HG03342 (cell line): ENCODE data around the gene SSNA1.

ENCODE experiments used
- ATAC-seq: cut with Tn5 transposase; IDR thresholded peaks from one replicate; pipeline ENCODE4 v1.9.1; 2021; ENCODE audit warnings: mild to moderate bottlenecking, moderate library complexity; ENCODE audit not compliant: unreplicated experiment

The SSNA1 gene, protein sequence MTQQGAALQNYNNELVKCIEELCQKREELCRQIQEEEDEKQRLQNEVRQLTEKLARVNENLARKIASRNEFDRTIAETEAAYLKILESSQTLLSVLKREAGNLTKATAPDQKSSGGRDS

DNA sequence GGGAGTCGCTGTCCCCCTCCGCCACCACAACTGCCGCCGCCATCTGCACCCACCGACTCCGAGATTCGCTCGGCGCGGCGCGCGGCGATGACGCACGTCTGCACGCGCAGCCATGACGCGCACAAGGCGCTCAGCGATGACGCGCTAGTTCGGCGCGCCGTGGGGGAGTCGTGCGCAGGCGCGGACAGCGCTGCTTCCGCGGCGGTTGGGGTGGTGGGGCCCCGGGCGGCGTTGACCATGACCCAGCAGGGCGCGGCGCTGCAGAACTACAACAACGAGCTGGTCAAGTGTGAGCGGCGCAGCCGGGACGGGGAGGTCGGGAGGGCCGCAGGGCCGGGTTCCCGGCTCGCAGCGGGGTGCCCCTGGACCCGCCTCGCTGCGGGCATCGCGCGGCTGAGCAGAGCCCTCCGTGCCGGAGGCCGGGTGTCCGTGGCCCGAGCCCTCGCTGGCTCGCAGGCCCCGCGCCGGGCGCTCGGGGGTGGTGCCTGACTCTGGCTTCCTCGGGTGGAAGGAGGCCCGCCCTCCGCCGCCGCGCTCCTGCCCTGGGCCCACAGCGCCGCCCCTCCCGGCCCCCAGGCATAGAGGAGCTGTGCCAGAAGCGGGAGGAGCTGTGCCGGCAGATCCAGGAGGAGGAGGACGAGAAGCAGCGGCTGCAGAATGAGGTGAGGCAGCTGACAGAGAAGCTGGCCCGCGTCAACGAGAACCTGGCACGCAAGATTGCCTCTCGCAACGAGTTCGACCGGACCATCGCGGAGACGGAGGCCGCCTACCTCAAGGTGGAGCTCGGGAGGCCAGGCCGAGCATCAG lies at the start of gene SSNA1, which contains the start of gene ANAPC2:
SSNA1 (plus strand) TSS at position 187 of the 807 bp plus-strand sequence; CDS start at position 238, 51 bp downstream.
ANAPC2 (minus strand) TSS at position 71 of the 807 bp plus-strand sequence; CDS start at position 43, 28 bp downstream.
- ATAC-seq = peak; percentile 78

DNA sequence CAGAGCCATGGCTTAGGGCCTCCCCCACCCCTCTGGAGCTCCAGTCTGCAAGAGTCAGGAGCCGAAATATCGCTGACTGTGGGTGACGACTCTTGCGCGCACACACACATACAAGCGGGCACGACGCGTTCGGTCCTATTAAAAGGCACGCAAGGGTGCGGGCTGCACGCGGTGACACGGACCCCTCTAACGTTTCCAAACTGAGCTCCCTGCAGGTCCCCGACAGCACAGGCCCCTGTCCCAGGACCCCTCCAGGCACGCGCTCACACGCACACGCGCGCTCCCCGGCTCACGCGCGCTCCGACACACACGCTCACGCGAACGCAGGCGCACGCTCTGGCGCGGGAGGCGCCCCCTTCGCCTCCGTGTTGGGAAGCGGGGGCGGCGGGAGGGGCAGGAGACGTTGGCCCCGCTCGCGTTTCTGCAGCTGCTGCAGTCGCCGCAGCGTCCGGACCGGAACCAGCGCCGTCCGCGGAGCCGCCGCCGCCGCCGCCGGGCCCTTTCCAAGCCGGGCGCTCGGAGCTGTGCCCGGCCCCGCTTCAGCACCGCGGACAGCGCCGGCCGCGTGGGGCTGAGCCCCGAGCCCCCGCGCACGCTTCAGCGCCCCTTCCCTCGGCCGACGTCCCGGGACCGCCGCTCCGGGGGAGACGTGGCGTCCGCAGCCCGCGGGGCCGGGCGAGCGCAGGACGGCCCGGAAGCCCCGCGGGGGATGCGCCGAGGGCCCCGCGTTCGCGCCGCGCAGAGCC lies 49.6 kb upstream of the SSNA1 start, which contains the start of gene GRIN1:
GRIN1 (plus strand) TSS at position 433 of the 746 bp plus-strand sequence. CDS start 333 bp downstream, outside the sequence.
- ATAC-seq = no peak

DNA sequence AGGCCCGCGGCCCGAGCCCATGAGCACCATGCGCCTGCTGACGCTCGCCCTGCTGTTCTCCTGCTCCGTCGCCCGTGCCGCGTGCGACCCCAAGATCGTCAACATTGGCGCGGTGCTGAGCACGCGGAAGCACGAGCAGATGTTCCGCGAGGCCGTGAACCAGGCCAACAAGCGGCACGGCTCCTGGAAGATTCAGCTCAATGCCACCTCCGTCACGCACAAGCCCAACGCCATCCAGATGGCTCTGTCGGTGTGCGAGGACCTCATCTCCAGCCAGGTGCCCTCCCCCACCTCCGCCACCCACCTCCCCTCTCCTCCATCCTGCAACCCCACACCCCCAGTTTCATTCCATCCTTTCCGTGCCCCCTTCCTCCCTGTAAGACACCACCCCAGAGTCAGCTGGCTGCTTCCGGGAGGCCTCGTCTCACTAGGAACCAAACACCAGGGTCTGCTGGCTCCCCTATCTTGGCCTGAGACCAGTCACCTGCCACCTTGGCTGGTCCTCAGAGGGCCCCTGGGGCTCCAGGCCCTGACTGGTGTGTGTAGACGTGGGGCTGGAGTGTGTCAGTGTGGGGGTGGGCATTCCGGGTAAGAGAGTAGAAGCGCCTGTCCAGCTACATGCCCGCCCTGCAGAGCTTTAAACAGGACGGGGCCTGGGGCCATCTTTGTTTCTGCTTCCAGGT lies 48.9 kb upstream of the SSNA1 start:
- ATAC-seq = no peak

DNA sequence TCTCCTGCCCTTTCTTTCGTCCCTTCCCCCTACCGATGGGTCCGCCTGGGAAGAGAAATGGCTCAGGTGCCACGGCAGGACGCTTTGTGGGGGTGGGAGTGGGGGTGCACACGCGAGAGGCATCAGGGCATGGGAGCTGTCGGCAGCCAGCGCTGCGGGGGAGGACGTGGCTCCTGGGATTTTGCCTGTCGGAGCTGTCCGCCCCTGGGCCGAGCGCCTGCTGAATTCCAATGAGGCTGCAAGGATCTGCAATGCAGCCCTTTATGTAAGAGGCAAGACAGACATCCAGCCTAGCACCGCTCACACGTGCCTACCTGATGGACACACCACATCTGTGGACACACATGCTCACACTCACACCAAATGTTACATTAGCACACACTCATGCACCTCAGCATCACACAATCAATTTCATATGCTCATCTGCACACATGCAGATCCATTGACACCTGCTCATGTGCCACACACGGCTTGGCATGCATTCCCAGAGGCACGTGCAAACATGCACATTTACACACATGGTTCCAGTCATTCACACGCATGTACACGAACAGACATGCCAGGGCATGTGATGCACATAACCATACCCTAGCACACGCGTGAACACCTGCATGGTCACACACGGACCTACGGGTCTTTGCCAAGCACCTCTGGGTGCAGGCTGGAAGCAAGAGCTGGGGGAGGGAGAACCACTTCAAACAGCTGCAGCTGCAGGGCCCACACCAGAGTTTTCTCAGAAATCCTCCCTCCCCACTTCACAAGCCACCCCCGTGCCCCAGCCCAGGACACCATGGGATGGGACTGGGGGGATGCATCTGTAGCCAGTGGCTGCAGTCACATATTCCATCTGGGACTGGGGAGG lies 48.1 kb upstream of the SSNA1 start:
- no peak for ATAC-seq

DNA sequence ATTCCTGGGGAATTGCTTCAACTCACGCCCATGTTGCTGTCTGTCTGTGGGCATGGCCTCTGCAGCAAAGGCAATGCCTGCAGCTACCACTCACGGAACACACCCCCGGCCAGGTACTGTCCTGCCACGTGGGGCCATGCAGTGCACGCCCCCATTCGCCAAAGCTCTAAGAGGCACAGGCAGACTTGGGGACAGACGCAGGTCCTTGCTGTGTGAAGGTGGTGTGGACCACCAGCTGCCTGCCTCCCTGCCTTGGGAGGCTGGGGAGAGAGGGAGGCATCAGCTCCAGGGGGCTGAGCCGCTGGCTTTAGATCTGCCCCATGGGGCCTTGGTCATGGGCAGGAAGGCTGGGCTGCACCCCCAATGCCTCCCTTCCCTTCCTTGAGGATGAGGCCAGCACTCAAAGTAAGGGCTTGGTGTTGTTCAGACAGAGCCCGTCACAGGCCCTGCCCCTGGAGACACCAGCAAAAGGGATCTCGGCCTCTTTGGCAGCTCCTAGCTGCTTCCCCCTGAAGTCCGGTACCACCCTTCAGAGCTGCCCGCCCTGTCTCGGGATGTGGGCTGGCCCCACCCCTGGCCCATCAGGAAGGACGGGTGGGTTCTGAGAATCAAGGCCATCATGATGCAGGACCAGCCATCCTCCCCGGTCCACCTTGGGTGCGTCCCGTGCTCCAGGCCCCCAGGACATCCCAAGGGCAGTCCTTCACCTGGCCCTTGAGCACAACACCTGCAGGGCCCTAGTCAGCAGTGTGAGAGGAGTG lies 47.2 kb upstream of the SSNA1 start:
- ATAC-seq = no peak

DNA sequence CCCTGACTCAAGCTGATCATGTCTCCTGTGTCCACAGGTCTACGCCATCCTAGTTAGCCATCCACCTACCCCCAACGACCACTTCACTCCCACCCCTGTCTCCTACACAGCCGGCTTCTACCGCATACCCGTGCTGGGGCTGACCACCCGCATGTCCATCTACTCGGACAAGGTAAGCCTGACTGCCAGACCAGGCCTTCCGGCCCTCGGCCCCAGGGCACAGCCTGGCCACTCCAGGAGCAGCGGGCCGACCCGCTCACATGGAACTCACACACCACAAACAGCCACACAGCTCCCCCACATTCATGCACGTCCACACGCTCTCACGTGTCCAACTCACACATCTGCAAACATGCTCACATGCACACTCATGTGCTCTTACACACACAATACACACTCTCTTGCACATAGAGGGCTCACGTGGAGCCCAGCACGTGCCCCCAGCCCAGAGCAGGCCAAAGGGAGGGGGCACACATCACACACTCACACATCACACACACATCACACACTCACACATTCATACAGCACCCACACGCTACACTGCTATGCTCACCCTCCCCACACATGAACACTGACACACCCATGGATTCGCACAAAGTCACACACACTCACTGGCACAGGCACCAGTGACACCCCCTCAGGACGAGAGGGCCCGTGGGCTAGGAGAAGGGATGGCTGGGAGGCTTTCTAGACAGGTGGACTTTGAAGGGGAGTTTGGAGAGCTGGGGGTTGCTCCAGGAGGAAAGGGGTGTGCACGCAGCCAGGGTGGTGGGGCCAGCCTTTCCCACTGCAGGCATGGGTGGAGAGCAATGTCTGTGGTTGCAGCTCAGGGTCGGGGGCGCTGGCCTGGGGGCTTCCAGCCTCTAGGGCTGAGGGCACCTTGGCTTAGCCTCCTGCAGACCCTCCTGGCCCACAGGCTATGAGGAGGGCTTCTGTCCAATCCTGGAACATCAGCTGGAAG lies 46.2 kb upstream of the SSNA1 start:
- ATAC-seq = no peak

DNA sequence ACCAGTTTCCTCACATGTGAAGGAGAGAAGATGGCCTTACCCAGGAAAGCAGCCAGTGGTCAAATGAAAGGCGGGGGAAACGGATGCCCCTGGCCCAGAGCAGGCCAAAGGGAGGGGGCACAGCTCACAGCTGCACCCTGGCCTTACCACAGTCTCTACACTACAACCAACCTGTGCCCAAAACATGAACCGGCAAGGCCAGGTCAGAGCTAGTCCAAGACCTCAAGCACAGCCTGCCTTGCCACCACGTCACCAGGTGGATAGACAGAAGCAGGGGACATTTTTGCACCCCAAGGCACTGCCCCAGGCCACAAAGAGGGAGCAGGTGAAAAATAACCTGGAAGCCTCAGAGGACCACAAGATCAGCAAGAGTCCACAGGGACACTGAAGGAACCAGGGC lies 45.0 kb upstream of the SSNA1 start:
- ATAC-seq = no peak

DNA sequence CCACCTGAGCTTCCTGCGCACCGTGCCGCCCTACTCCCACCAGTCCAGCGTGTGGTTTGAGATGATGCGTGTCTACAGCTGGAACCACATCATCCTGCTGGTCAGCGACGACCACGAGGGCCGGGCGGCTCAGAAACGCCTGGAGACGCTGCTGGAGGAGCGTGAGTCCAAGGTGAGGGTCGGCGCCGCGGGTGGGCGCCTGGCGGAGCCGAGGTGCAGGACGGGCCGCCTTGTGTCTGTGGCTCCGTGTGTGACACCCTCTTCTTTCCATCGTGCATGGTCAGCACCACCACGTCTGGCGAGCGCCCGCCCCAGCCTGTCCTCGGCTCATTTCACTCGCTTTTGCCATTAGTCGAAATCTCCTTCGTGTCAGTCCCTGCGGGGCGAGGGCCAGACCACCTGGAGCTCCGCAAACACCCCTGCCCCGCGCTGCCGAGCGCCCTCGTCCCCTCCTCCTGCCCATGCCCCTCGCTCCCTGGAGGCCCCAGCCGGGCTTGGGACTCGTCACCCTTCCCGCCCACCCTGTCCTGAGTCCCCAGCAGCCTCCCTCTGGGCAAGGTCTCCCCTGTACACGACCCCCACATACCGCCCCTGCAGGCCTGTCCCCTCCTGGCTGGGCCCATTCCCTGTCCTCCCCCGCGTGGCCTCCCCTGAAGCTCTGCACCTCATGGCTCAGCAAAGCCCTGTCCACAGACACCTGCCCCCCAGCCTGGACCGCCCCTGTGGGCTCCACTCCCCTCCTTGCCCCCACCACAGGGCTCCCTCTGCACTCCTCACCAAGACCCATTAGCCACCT lies 42.5 kb upstream of the SSNA1 start:
- ATAC-seq = no peak

DNA sequence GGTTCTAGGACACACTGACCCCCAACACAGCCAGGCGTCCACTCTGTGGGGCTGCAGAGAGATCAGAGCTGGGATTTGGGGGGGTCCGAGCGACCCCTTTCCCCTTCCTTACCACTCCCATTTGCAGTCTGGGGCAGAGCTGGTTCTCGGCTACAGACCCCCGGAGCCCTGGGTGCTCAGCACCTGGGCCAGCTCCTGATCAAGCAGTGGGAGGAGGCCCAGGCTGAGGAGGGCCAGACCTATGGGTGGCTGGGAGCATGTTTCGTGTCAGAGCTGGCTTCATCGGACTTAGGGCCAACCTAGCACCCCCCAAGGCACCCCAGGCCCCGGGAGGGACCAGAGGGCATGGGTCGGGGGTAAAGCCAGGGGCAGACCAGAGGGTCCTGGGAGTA lies 42.0 kb upstream of the SSNA1 start:
- ATAC-seq = no peak

DNA sequence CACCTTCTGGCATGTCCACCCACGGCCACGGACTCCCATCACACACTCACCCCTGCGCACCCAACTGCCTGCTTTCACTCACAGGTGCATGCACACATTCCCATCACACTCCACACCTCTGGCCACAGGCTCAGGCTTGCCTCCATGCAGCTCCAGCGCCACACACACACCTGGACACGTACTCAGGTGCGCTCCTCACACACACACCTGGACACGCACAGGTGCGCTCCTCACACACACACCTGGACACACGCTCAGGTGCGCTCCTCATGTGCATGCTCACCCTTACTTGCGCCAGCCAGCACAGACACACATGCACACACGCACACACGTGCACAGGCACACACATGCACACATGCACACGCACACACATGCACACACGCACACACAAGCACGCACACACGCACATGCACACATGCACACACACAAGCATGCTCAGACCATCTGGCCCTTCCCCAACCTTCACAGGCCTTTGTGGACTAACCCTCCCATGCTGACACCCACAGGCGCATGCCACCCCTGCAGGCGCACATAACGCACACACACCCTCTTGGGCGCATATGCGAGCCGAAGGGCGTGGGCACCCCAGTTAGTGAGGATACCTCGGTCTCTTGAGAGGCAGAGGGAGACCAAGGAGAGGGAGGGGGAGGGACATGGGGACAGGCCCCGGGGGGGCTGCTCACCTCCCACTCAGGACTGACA lies 41.2 kb upstream of the SSNA1 start:
- no peak for ATAC-seq

DNA sequence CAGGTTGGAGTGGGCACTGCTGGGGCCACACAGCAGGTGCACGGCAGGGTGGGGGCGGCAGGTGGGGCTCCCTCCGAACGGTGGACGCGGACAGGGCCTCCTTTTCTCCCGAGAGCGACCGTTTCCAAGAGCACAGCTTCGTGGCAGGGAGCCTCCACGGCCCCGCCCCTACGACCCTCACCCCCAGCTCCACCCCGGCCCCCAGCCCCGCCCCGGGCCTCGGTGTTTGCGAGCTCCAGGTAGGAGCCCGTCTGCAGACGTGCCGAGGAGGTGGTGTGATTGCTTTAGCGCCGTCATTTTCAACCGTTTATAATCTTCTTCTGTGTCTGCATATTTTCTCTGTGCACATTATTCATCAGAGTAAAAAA lies 40.7 kb upstream of the SSNA1 start:
- no peak for ATAC-seq

DNA sequence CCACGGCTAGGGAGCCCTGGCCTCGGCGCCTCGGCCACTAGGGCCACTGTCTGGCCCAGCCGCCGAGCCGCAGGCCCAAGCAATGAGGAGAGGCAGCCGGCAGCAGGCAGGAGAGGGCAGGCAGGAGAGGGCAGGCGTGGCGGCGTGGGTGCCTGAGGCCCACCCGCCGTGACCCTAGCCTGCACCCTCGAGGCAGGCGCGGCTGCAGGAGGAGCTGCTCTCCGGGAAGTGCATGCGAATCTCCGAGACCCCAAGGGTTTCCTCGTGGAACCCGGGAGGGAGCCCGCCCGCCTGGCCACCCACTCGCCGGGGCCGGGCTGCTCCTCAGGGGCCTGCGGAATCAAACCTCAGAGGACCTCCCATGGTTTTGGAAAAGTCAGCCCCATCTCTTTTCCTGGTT lies 40.2 kb upstream of the SSNA1 start:
- no peak for ATAC-seq

DNA sequence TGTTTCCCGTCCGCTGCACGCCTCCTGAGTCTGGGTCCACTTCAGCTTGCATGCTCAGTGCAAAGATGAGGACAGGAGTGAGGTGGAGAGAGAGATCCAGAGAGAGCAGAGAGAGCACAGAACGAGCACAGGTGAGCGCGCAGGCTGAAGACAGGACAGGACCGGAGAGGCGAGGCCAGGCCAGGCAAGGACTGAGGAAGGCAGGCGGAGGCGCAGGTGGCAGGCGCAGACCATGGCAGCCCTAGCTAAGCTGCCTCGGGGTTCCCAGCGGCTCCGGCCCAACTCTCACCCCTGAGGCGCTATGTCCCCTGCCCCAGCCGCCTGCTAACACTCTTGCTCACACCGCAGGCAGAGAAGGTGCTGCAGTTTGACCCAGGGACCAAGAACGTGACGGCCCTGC lies 39.8 kb upstream of the SSNA1 start:
- ATAC-seq = no peak

DNA sequence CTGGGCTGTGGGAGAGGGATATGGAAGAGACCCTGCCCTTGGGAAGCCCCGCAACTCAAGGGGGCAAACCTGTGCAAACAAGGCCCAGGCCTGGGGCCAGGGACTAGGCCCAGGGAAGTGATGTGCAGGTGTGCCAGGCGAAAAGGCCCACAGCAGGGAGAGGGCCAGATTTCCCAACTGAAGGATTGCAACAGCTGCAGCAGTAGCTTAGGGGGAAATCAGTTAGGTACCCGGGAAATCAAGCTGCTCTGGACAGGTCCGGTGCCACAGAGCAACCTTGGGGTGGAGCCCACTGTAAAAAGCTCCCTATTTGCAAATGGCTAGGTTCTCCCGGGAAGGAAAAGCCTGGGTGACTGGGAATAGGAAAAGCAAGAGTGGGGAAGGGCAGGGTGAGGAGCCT lies 39.1 kb upstream of the SSNA1 start:
- ATAC-seq = no peak

DNA sequence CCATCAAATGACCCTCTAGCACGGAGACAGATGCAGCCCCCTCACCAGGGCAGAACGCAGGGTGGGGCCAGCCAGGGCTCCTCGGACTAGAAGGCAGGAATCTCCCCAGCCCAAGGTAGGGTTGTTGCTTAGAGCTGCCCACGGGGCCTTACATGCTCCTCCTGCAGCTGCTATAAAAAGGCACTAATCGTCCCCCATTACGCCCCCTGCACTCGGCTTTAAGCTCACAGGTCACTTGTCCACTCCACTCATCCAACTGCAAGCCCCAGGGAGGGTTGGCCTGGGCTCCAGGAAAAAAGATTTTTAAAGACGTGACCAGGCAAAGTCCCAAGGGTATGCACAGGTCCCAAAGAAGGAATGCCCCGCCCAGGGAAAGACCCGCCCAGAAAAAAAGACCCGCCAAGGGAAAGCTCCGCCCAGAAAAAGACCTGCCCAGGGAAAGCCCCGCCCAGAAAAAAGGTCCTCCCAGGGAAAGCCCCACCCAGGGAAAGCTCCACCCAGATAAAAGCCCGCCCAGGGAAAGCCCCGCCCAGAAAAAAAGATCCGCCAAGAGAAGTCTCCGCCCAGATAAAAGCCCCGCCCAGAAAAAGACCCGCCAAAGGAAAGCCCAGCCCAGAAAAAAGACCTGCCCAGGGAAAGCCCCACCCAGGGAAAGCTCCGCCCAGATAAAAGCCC lies 38.4 kb upstream of the SSNA1 start:
- peak; percentile 24 for ATAC-seq
